ENCODE measurements around the gene INPP5E.
"Not testable (repeated sequence)": the region's sequence is repeated elsewhere in the genome, so short reads cannot be mapped to it uniquely, and the experiment has no call there.

The INPP5E gene

DNA sequence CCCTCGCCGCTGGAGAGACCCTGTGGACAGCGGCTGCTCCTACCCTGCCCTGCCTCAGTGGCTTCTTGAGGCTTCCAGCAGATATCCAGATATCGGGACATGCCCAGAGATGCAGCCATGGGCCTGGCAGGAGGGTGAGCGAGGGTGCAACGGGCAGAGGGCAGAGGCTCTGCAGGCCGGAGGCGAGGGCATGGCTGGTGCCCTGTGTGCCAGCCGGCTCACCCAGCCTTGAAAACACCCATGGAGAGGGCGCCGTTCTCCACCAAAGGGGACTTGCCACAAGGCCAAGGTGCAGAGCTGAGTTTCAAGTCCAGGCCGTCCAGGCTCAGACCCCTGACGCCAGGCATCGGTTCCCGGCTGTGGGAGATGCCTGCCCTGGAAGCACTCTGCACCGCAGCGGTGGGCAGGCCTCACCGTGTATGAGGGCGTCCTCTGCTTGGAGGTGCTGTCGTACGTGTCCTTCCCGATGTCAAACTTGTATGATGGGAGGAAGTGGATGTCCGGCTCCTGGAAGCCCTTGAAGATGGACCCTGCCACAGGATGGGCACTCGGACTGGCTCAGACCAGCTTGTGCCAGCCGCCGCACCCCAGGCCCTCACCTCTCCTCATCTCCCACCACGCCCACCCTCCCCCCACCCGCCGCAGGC is 8.9 kb downstream of the INPP5E start:
- in situ Hi-C loops (cut with HindIII; ENCODE audit: low sequenced_read_pairs) = no loop called here

- in situ Hi-C loops (cut with HindIII; ENCODE audit: low sequenced_read_pairs) = no loop called here
These were observed 9.8 kb downstream of the INPP5E start for GRCh38 chr9:136429683-136430491.

GRCh38 chr9:136429075-136429628 is 10.5 kb downstream of the INPP5E start:
- in situ Hi-C loops (cut with HindIII; ENCODE audit: low sequenced_read_pairs) = no loop called here

GRCh38 chr9:136426787-136427186 is 12.9 kb downstream of the INPP5E start:
- in situ Hi-C loops (cut with HindIII; ENCODE audit: low sequenced_read_pairs) = no loop called here

DNA sequence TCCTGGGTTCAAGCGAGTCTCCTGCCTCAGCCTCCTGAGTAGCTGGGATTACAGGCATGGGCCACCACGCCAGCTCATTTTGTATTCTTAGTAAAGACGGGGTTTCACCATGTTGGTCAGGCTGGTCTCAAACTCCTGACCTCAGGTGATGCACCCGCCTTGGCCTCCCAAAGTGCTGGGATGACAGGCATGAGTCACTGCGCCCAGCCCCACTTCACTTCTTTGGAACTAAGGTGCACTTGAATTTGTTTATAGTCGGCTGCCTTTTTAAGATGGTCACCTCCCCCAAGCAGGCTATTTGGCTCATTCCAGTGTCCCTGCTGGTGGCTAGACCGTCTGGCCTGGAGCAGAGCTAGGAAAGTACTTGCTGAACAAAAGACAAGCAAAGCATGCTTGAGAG is 14.3 kb downstream of the INPP5E start:
- in situ Hi-C loops (cut with HindIII; ENCODE audit: low sequenced_read_pairs) = not testable (repeated sequence)

DNA sequence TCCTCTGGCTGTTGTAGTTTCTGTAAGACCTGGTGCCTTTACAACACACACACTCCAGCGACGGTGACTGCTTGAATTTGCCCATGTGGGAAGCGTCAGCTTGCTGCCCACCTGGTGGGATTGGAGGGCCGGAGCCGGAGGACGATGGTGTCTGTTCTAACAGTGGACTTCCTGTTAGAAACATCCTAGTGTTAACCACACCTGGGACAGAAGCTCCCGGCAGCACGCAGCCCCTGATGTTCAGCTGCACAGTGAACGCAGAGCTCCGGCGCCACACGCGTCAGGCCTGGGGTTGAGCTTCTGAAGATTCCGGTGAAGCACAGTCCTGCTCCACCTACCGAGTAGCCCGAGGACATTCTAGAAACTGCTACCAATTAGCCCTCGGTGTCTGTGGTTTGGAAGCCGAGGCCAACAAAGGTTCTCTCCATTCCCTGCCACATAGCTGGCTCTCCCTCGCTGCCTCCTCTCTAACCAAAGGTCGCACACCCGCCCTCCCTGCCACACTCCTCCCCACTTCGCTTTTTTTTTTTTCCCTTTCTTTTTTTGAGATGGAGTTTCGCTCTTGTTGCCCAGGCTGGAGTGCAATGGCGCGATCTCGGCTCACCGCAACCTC is 14.8 kb downstream of the INPP5E start:
- in situ Hi-C loops (cut with HindIII; ENCODE audit: low sequenced_read_pairs) = no loop called here

- in situ Hi-C loops (cut with HindIII; ENCODE audit: low sequenced_read_pairs) = no loop called here
These were observed 16.1 kb downstream of the INPP5E start for GRCh38 chr9:136423432-136424146.

GRCh38 chr9:136422876-136423275 is 16.8 kb downstream of the INPP5E start:
- in situ Hi-C loops (cut with HindIII; ENCODE audit: low sequenced_read_pairs) = no loop called here

DNA sequence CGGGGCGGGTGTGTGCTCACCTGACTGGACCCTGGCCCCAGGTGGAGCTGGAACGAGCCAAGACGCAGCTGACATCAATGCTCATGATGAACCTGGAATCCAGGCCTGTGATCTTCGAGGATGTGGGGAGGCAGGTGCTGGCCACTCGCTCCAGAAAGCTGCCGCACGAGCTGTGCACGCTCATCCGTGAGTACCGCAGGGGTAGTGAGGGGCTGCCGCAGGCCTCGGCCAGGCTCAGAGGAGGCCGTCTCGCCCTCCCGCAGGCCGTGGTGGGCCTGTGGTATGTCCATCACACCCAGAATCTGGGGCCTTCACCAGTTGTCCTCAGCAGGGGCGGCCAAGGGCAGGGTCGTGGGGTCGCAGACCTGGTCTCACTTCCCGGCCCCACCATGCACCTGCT is 17.9 kb downstream of the INPP5E start:
- in situ Hi-C loops (cut with HindIII; ENCODE audit: low sequenced_read_pairs) = no loop called here

GRCh38 chr9:136419092-136419420 is 20.6 kb downstream of the INPP5E start:
- in situ Hi-C loops (cut with HindIII; ENCODE audit: low sequenced_read_pairs) = no loop called here

DNA sequence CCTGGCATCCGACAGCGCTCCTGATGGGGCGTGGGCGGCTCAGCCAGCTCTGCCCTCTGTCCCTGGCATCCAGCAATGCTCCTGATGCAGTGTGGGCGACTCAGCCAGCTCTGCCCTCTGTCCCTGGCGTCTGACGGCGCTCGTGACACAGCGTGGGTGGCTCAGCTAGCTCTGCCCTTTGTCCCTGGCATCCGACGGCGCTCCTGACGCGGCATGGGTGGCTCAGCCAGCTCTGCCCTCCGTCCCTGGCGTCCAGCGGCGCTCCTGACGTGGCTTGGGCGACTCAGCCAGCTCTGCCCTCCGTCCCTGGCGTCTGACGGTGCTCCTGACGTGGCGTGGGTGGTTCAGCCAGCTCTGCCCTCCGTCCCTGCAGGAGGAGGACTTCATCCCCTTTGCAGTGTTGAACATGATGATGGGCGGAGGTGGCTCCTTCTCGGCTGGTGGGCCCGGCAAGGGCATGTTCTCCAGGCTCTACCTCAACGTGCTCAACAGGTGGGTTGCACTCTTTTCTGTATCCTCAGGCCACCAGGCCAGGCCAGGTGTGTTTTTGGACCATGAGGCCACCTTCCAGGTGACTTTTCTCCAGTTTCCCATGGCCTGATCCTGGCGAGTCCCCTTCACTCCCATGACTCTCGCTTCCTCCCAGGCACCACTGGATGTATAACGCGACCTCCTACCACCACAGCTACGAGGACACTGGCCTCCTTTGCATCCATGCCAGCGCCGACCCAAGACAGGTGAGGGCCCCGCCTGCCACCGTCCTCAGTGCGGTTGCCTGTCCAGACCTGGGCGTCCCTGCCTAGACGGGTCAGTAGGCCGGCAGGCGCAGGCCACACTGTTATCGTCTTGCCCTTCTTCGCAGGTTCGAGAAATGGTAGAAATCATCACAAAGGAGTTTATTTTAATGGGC is 21.2 kb downstream of the INPP5E start:
- in situ Hi-C loops (cut with HindIII; ENCODE audit: low sequenced_read_pairs) = no loop called here

GRCh38 chr9:136416914-136417313 is 22.7 kb downstream of the INPP5E start:
- in situ Hi-C loops (cut with HindIII; ENCODE audit: low sequenced_read_pairs) = no loop called here

DNA sequence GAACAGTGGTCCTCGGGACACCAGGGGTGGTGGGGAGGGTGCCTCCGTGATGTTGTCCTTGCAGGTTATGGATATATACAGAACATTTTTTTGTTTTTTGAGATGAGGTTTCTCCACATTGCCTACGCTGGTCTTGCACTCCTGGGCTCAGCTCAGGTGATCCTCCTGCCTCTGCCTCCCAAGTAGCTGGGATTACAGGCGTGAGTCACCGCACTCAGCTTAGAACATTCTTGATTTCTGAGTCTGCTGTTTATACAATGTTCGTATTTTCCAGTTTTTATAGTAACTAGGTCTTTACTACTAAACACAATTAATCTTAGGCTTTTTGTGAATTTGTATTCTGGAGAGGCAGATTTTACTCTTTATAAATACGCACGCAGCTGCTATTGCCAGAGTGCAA is 23.2 kb downstream of the INPP5E start:
- in situ Hi-C loops (cut with HindIII; ENCODE audit: low sequenced_read_pairs) = no loop called here

- in situ Hi-C loops (cut with HindIII; ENCODE audit: low sequenced_read_pairs) = no loop called here
These were observed 26.7 kb downstream of the INPP5E start for GRCh38 chr9:136412962-136413361.

DNA sequence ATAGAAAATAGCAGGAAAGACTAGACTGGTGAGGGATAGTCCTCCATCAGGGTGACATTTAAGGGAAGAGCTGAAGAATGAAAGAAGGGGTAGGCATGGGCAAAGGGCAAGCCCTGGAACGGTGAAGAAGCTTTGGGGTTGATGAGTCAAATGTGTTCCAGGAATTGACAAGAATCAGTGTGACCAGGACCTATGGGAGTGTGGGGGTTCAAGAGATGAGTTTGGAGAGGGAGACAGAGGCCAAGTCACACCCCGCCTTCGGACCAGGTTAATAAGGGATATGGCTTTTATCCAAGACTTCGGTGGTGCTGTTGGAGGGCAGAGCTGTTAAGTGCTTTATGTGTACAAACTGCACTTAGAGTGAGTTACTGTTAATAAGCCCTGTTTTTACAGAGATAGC is 28.3 kb downstream of the INPP5E start:
- in situ Hi-C loops (cut with HindIII; ENCODE audit: low sequenced_read_pairs) = no loop called here

- in situ Hi-C loops (cut with HindIII; ENCODE audit: low sequenced_read_pairs) = no loop called here
These were observed 29.0 kb downstream of the INPP5E start, which contains the start of the genes ENTR1 and PMPCA for GRCh38 chr9:136410500-136411287. Gene ENTR1 (minus strand): TSS chr9:136410614. CDS start chr9:136410397, 217 bp downstream. Gene PMPCA (plus strand): TSS chr9:136410658. CDS start chr9:136410669, 11 bp downstream.

GRCh38 chr9:136409557-136410455 is 29.8 kb downstream of the INPP5E start:
- in situ Hi-C loops (cut with HindIII; ENCODE audit: low sequenced_read_pairs) = no loop called here

- in situ Hi-C loops (cut with HindIII; ENCODE audit: low sequenced_read_pairs) = no loop called here
These were observed 31.7 kb downstream of the INPP5E start for GRCh38 chr9:136407911-136408310.

Measured in DLD1 (cell line).